Forelimb muscle (tissue), 1 donor: ENCODE measurements around the gene MZF1. TPM values are rescaled to one million over a fixed set of nuclear protein-coding genes. Genes with fewer than 3 reads are reported as not detected.

Source experiments
- DNase-seq: peaks from one replicate; pipeline ENCODE4 v3.0.0-alpha.2; 2013; ENCODE audit warnings: low read depth
- polyA plus RNA-seq: library from polyadenylated mRNA; unstranded; fragments of 120-200 nt; gene quantifications from one replicate; pipeline ENCODE4 v1.2.1, GENCODE V29; 2013; ENCODE audit not compliant: insufficient read length

Gene MZF1
- polyA plus RNA-seq, 1 donor = 17.2 TPM

DNA sequence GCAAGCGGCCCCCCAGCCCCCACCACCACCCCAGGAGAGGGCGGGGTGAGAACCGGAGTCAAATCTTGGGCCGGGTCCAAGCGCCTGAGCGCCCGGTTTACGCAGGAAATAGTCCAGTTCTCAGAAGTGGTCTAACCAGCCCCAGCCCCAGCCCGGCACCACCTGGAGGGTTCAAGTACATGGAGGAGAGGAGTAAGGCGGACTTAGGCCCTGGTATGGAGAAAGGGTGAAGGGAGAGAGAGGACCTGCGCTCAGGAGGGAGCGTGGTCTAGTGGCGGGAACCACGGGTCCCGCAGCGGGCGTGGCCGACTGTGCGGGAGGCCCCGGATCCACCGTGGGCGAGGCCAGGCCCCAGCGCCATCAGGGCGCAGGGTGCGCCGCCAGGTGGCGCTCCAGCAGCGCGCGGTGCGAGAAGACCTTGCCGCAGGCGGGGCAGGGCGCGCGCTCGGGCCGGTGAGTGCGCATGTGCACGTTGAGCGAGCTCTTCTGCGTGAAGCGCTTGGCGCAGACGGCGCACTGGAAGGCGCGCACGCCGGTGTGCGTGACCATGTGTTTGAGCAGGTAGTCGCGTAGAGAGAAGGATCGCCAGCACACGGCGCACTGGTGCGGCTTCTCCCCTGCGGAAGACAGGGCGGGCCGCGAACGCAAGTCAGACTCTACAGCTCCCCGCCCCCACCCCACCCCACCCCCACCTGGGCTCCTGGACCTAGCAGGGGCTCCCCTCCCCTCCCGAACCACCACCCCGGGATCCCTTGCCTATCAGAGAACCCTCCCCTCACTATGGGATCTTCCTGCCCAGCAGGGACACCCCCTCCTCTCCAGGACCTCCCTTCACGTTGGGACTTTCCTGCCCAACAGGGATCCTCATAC is 59.2 kb downstream of the MZF1 start:
- no peak for DNase-seq

- no peak for DNase-seq
Measured at GRCh38 chr19:58513213-58513693, 59.9 kb downstream of the MZF1 start.

Other genes with a start within 250 kb of the MZF1 start
- gene ZSCAN22, start 246.3 kb downstream of the MZF1 start, polyA plus RNA-seq = 2.7 TPM
- 3.6 TPM for gene A1BG, start 219.8 kb downstream of the MZF1 start, polyA plus RNA-seq
- 2.4 TPM for gene ZNF497, start 210.6 kb downstream of the MZF1 start, polyA plus RNA-seq
- 1.9 TPM for gene ZNF837, start 192.3 kb downstream of the MZF1 start, polyA plus RNA-seq
- 1,975 TPM for gene RPS5, start 186.1 kb downstream of the MZF1 start, polyA plus RNA-seq
- not detected for gene RNF225, start 177.7 kb downstream of the MZF1 start, polyA plus RNA-seq
- gene ZNF584, start 164.7 kb downstream of the MZF1 start, polyA plus RNA-seq = 4.4 TPM
- 3.8 TPM for gene ZNF132, start 133.2 kb downstream of the MZF1 start, polyA plus RNA-seq
- 3.3 TPM for gene ZNF324B, start 121.7 kb downstream of the MZF1 start, polyA plus RNA-seq
- 5.2 TPM for gene ZNF324, start 106.3 kb downstream of the MZF1 start, polyA plus RNA-seq
- 7.0 TPM for gene ZNF446, start 97.0 kb downstream of the MZF1 start, polyA plus RNA-seq
- gene SLC27A5, start 61.3 kb downstream of the MZF1 start, polyA plus RNA-seq = 3.6 TPM
- 8.5 TPM for gene ZBTB45, start 53.5 kb downstream of the MZF1 start, polyA plus RNA-seq
- gene TRIM28, start 29.3 kb downstream of the MZF1 start, polyA plus RNA-seq = 322 TPM
- gene CHMP2A, start 18.2 kb downstream of the MZF1 start, polyA plus RNA-seq = 76.0 TPM
- gene UBE2M, start 14.7 kb downstream of the MZF1 start, polyA plus RNA-seq = 61.8 TPM